K562 (cell line): ENCODE results near the gene SLC11A1. TPM values are rescaled to one million over a fixed set of nuclear protein-coding genes. Genes with fewer than 3 reads are reported as not detected.

Experiments
- ATAC-seq: fragments of 200-7000 bp; cut with Tn5 transposase; 3 replicates; pipeline ENCODE4 v1.9.1; 2020; ENCODE audit warnings: moderate library complexity
- BruUV-seq: library from RNA; stranded (reverse); fragments of 400-500 nt; replicated peaks from 2 replicates; lab custom pipeline; 2021; lab: Mats Ljungman, UMichigan
- CTCF ChIA-PET: fragments of 300-600 bp; formaldehyde crosslinking; extraction: SDS; loops from one replicate; lab custom pipeline; 2021; ENCODE audit warnings: low intra/inter-chr PET ratio; lab: Yijun Ruan, JAX
- POLR2A ChIA-PET: fragments of 300-600, 350-650 bp; sonication (Branson Sonifier 250); formaldehyde crosslinking; extraction: SDS; loops from one replicate; lab custom pipeline; 2021; ENCODE audit warnings: antibody characterized with exemption, inconsistent platforms; lab: Yijun Ruan, JAX
- DNase-seq, 4 experiments: peaks; one replicate each; pipeline versions ENCODE4 v3.0.0 to v3.0.0-alpha.2; 2011 to 2018; ENCODE audit warnings: low spot score in 3 of 4, mixed read lengths in 3 of 4; ENCODE audit errors: extremely low read depth in 1 of 4
- FAIRE-seq: peaks from 2 replicates; lab custom pipeline; 2011; peaks lifted over from hg19 to GRCh38; lab: Jason Lieb, UNC
- H2AFZ ChIP-seq: 2 replicates; pipeline ENCODE4 v1.6.0; 2011; ENCODE audit warnings: low read depth, low read length, control low read depth, inconsistent platforms
- H3K27ac ChIP-seq: fragments of 200-600 bp; 3 replicates; pipeline ENCODE4 v1.8.0; 2011; ENCODE audit warnings: low read depth, mild to moderate bottlenecking, control low read depth, inconsistent platforms, low read length, moderate library complexity, mixed read lengths; ENCODE audit errors: extremely low read depth
- H3K27me3 ChIP-seq, 2 experiments: fragments of 300-600 bp in 1 of 2; 2 replicates in 1 of 2; 3 replicates in 1 of 2; pipeline versions ENCODE4 v1.6.0 to v1.8.0; 2011; ENCODE audit warnings: inconsistent platforms in 2 of 2, low read length in 2 of 2, mild to moderate bottlenecking in 1 of 2, mixed read lengths in 1 of 2, moderate library complexity in 1 of 2; ENCODE audit not compliant: control insufficient read depth in 2 of 2, insufficient read depth in 2 of 2
- H3K36me3 ChIP-seq: fragments of 300-600 bp; 3 replicates; pipeline ENCODE4 v1.8.0; 2011; ENCODE audit warnings: mild to moderate bottlenecking, low read length, inconsistent platforms; ENCODE audit not compliant: control insufficient read depth, insufficient read depth
- H3K4me1 ChIP-seq, 2 experiments: fragments of 200-600 bp in 1 of 2; replicated peaks in 1 of 2; 2 replicates in 1 of 2; 3 replicates in 1 of 2; pipeline versions ENCODE4 v1.5.1 to v1.8.0; 2011; ENCODE audit warnings: inconsistent platforms in 2 of 2, low read length in 2 of 2, mild to moderate bottlenecking in 1 of 2, mixed read lengths in 1 of 2, moderate library complexity in 1 of 2; ENCODE audit not compliant: control insufficient read depth in 2 of 2, insufficient read depth in 2 of 2
- H3K4me2 ChIP-seq: 2 replicates; pipeline ENCODE4 v1.6.1; 2011; ENCODE audit warnings: low read length, control low read depth, inconsistent platforms, mixed read lengths; ENCODE audit not compliant: insufficient read depth
- H3K4me3 ChIP-seq: fragments of 200-600 bp; sonication (generic), shearing (Covaris generic); 2 replicates; pipeline ENCODE4 v1.5.1; 2016; ENCODE audit warnings: control low read depth, inconsistent platforms
- H3K79me2 ChIP-seq: fragments of 200-600 bp; 3 replicates; pipeline ENCODE4 v1.8.0; 2011; ENCODE audit warnings: low read length, inconsistent platforms; ENCODE audit not compliant: control insufficient read depth, insufficient read depth
- H3K9ac ChIP-seq, 2 experiments: 2 replicates each; pipeline versions ENCODE4 v1.6.0 to v1.6.1; 2011; ENCODE audit warnings: low read depth in 2 of 2, low read length in 2 of 2, control low read depth in 1 of 2, inconsistent platforms in 1 of 2, mild to moderate bottlenecking in 1 of 2, mixed read lengths in 1 of 2; ENCODE audit not compliant: insufficient read depth in 1 of 2
- H3K9me1 ChIP-seq: one replicate; pipeline ENCODE4 v1.6.0; 2011; ENCODE audit warnings: inconsistent platforms, mild to moderate bottlenecking, low read length, moderate library complexity; ENCODE audit not compliant: control insufficient read depth, insufficient read depth
- H3K9me3 ChIP-seq: replicated peaks from 2 replicates; pipeline ENCODE4 v1.5.1; 2011; ENCODE audit warnings: low read depth, low read length, inconsistent platforms; ENCODE audit not compliant: control insufficient read depth, insufficient read depth
- H4K20me1 ChIP-seq: replicated peaks from 2 replicates; pipeline ENCODE4 v1.6.1; 2011; ENCODE audit warnings: low read length, inconsistent platforms, mixed read lengths; ENCODE audit not compliant: control insufficient read depth, insufficient read depth
- ILK ChIP-seq: fragments of 450-650 bp; IDR thresholded peaks from 2 replicates; pipeline ENCODE4 v1.6.1; 2016; ENCODE audit warnings: missing genetic modification characterization, low read depth, mild to moderate bottlenecking, missing compliant biosample characterization, moderate library complexity, borderline replicate concordance
- KDM4B ChIP-seq, 2 experiments: fragments of 450-650 bp in 1 of 2; sonication (generic) in 1 of 2; IDR thresholded peaks; 2 replicates each; pipeline ENCODE4 v1.6.1; 2016 to 2017; ENCODE audit warnings: borderline replicate concordance in 2 of 2, antibody characterized with exemption in 1 of 2, low read depth in 1 of 2, mild to moderate bottlenecking in 1 of 2
- PTTG1 ChIP-seq: fragments of 450-650 bp; IDR thresholded peaks from 2 replicates; pipeline ENCODE4 v1.6.1; 2016; ENCODE audit warnings: low read depth, mild to moderate bottlenecking, missing genetic modification characterization, missing compliant biosample characterization
- SMARCE1 ChIP-seq: fragments of 450-650 bp; IDR thresholded peaks from 2 replicates; pipeline ENCODE4 v1.7.1; 2016; ENCODE audit warnings: mild to moderate bottlenecking
- ZFPM2 ChIP-seq: fragments of 250-450 bp; sonication (Bioruptor Pico); IDR thresholded peaks from 2 replicates; pipeline ENCODE4 v1.5.1; 2022; ENCODE audit warnings: mild to moderate bottlenecking
- ZNF23 ChIP-seq: fragments of 250-450 bp; sonication (Bioruptor Pico); IDR thresholded peaks from 2 replicates; pipeline ENCODE4 v1.4.0; 2020; ENCODE audit warnings: mild to moderate bottlenecking
- ZNF24 ChIP-seq: fragments of 450-650 bp; IDR thresholded peaks from 2 replicates; pipeline ENCODE4 v1.6.1; 2016
- ZNF780A ChIP-seq: fragments of 250-450 bp; sonication (Bioruptor Pico); IDR thresholded peaks from 2 replicates; pipeline ENCODE4 v1.5.0; 2021; ENCODE audit warnings: mild to moderate bottlenecking
- WGBS: fragments of 100-300 bp; shearing (Covaris generic); methylation state at CpG from one replicate; pipeline ENCODE4 v1.1.6; 2016; ENCODE audit warnings: low coverage, mixed read lengths; ENCODE audit not compliant: insufficient coverage; ENCODE audit errors: missing lambda C conversion rate; 5-methylcytosine and 5-hydroxymethylcytosine counted together
- in situ Hi-C: fragments of 300-500 bp; cut with MboI; formaldehyde crosslinking; loops from 4 replicates; pipeline ENCODE4 v1.15.0; 2018; ENCODE audit warnings: inconsistent platforms, mixed read lengths
- intact Hi-C: fragments of 100-400 bp; cut with micrococcal nuclease; formaldehyde crosslinking; loops from 2 replicates; pipeline ENCODE4 v1.14.2; 2022
- polyA plus RNA-seq, 8 experiments: library from polyadenylated mRNA; depleted of rRNA in 4 of 8; stranded (reverse) in 5 of 8; unstranded in 3 of 8; fragments of >200 nt; fragmentation: Nextera tagmentation in 2 of 8; fragmentation: Illumina TruSeq in 1 of 8; extraction: Ambion mirVana in 2 of 8; extraction: Trizol in 1 of 8; gene quantifications; 2 replicates each; pipeline versions ENCODE4 v1.2.1 to v1.2.3, GENCODE V29; 2011 to 2014; ENCODE audit warnings: inconsistent platforms in 1 of 8, missing spikeins in 1 of 8
- total RNA-seq, 7 experiments: library from RNA; depleted of rRNA in 6 of 7; stranded (reverse); fragments of >200 nt in 6 of 7; fragmentation: Illumina TruSeq in 2 of 7; extraction: Trizol in 2 of 7; gene quantifications; 2 replicates each; pipeline versions ENCODE4 v1.2.1 to v1.2.3, GENCODE V29; 2011 to 2021; ENCODE audit warnings: low replicate concordance in 1 of 7
- TF ChIP-seq, protein P1 (sequence below), 2 experiments: fragments of 450-650 bp; IDR thresholded peaks; 2 replicates each; pipeline ENCODE4 v1.6.1; 2016; ENCODE audit warnings: mild to moderate bottlenecking in 2 of 2, borderline replicate concordance in 1 of 2, low read depth in 1 of 2, moderate library complexity in 1 of 2
- TF ChIP-seq, protein P2 (sequence below): sonication (generic); formaldehyde crosslinking; IDR thresholded peaks from 2 replicates; pipeline ENCODE4 v1.8.0; 2023; ENCODE audit warnings: mild to moderate bottlenecking, missing genetic modification reagents

Gene SLC11A1
- total and polyA plus RNA-seq, 9 of the 15 experiments (the other 6 are each of a cell fraction or from before 2014, with no cell fraction given), result 0.35 to 1.6 (median 0.65) TPM

DNA sequence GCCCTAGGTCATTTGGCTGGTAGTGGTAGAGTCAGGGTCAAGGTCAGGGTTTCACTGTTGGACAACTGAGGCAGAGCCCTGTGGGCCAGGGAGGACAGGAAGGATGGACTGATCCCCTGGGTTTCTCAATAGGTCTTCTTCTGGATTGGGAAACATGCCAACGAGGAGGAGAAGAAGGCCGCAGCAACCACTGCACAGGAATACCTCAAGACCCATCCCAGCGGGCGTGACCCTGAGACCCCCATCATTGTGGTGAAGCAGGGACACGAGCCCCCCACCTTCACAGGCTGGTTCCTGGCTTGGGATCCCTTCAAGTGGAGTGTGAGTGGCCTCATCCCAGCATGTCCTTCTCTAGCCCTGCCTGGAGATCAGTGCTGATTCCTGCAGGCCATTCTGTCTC is 54.9 kb downstream of the SLC11A1 start (continued):
- TF ChIP-seq, protein P1, sequence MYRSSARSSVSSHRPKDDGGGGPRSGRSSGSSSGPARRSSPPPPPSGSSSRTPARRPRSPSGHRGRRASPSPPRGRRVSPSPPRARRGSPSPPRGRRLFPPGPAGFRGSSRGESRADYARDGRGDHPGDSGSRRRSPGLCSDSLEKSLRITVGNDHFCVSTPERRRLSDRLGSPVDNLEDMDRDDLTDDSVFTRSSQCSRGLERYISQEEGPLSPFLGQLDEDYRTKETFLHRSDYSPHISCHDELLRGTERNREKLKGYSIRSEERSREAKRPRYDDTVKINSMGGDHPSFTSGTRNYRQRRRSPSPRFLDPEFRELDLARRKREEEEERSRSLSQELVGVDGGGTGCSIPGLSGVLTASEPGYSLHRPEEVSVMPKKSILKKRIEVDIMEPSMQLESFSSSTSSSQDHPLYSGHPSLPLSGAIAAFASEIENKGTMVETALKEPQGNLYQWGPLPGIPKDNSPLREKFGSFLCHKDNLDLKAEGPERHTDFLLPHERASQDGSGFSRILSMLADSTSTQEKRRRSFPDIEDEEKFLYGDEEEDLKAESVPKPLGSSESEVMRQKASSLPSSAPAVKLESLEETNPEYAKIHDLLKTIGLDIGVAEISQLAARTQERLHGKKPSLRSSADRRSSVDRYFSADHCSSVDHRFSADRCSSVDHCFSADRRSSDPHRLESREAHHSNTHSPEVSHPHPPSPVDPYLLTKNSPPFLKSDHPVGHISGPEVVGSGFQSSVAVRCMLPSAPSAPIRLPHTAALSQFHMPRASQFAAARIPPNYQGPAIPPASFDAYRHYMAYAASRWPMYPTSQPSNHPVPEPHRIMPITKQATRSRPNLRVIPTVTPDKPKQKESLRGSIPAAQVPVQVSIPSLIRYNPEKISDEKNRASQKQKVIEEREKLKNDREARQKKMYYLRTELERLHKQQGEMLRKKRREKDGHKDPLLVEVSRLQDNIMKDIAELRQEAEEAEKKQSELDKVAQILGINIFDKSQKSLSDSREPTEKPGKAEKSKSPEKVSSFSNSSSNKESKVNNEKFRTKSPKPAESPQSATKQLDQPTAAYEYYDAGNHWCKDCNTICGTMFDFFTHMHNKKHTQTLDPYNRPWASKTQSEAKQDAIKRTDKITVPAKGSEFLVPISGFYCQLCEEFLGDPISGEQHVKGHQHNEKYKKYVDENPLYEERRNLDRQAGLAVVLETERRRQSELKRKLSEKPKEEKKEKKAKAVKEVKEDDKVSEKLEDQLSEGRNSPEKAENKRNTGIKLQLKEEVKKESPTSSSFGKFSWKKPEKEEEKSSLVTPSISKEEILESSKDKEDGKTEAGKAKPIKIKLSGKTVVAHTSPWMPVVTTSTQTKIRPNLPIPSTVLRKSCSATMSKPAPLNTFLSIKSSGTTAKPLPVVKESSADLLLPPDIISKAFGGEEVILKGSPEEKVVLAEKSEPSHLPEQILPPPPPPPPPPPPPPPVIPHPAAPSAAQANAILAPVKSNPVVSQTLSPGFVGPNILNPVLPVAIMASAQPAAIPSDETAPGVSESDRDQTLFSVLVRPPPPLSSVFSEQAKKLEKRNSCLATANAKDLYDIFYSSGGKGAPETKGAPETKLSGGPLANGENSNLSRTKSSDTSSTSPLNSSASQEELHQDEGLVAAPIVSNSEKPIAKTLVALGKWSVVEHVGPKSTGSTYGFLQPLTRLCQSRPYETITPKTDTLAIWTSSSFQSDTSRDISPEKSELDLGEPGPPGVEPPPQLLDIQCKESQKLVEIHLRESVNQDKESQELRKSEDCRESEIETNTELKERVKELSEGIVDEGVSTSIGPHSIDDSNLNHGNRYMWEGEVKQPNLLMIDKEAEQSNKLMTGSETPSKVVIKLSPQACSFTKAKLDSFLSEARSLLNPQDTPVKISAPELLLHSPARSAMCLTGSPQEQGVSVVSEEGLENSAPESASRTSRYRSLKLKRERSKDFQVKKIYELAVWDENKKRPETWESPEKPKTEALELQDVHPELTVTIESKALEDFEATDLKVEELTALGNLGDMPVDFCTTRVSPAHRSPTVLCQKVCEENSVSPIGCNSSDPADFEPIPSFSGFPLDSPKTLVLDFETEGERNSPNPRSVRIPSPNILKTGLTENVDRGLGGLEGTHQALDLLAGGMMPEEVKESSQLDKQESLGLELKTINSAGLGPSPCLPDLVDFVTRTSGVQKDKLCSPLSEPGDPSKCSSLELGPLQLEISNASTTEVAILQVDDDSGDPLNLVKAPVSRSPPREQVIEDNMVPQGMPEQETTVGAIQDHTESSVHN (IDR thresholded peaks at IDR 0.05; ENCODE audit: borderline replicate concordance in 1 of 2, low read depth in 1 of 2), result no peak
- TF ChIP-seq ZNF23, result no peak

DNA sequence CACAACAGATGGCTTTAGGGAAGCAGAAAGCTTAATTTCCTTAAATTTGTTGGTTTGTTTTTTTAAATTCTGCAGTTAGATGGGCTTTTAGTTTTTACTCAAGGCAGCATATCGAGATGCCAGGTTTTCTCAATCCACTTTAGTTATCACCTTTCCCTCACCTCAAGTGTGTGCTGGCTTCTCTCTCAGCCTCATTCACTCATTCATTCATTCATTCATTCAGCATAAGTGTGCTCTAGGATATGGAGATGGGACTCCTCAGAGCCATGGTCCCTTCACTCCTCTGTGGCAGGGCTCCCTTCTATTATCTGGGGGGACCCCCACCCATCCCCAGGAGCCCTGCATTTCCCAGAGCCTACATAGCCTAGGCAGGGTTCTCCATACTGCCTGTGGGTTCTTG is 55.9 kb downstream of the SLC11A1 start:
- in situ Hi-C loops (no loop called here), intact Hi-C loops (no loop called here)
- no TSS peak for BruUV-seq
- no peak overlapping the region for H3K4me2 ChIP-seq
- H3K9ac ChIP-seq, result no peak overlapping the region
- ATAC-seq, result no peak
- H3K4me3 ChIP-seq, result no peak overlapping the region
- H2AFZ ChIP-seq, result no peak overlapping the region
- no peak for DNase-seq
- no peak overlapping the region for H3K27ac ChIP-seq
- H3K9me3 ChIP-seq, result no peaks in the 10 kb centered on the region
- H3K4me1 ChIP-seq, result no peaks in the 10 kb centered on the region; a peak in 2 of 5 replicates
- H4K20me1 ChIP-seq, result no peaks in the 10 kb centered on the region
- WGBS, result 13% methylated on average over 1 of the region's 1 CpG
- CTCF ChIA-PET, result no interaction called here
- H3K79me2 ChIP-seq, result no peaks in the 10 kb centered on the region
- no peaks in the 10 kb centered on the region for H3K9me1 ChIP-seq
- H3K36me3 ChIP-seq, result no peaks in the 10 kb centered on the region
- POLR2A ChIA-PET, result no interaction called here
- FAIRE-seq, result no peak
- no peaks in the 10 kb centered on the region for H3K27me3 ChIP-seq
- TF ChIP-seq PTTG1 (no peak), ILK (tag) (no peak), ZNF780A (no peak), ZNF24 (peak; percentile 85), ZFPM2 (CRISPR knock-in tag) (no peak), KDM4B (IDR thresholded peaks at IDR 0.05; ENCODE audit: borderline replicate concordance in 2 of 2, low read depth in 1 of 2) (no peak), SMARCE1 (no peak)
- TF ChIP-seq, protein P2, sequence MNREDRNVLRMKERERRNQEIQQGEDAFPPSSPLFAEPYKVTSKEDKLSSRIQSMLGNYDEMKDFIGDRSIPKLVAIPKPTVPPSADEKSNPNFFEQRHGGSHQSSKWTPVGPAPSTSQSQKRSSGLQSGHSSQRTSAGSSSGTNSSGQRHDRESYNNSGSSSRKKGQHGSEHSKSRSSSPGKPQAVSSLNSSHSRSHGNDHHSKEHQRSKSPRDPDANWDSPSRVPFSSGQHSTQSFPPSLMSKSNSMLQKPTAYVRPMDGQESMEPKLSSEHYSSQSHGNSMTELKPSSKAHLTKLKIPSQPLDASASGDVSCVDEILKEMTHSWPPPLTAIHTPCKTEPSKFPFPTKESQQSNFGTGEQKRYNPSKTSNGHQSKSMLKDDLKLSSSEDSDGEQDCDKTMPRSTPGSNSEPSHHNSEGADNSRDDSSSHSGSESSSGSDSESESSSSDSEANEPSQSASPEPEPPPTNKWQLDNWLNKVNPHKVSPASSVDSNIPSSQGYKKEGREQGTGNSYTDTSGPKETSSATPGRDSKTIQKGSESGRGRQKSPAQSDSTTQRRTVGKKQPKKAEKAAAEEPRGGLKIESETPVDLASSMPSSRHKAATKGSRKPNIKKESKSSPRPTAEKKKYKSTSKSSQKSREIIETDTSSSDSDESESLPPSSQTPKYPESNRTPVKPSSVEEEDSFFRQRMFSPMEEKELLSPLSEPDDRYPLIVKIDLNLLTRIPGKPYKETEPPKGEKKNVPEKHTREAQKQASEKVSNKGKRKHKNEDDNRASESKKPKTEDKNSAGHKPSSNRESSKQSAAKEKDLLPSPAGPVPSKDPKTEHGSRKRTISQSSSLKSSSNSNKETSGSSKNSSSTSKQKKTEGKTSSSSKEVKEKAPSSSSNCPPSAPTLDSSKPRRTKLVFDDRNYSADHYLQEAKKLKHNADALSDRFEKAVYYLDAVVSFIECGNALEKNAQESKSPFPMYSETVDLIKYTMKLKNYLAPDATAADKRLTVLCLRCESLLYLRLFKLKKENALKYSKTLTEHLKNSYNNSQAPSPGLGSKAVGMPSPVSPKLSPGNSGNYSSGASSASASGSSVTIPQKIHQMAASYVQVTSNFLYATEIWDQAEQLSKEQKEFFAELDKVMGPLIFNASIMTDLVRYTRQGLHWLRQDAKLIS (CRISPR knock-in tag), result no peak
